Measurements from ENCODE around the gene CFAP92.

DNA sequence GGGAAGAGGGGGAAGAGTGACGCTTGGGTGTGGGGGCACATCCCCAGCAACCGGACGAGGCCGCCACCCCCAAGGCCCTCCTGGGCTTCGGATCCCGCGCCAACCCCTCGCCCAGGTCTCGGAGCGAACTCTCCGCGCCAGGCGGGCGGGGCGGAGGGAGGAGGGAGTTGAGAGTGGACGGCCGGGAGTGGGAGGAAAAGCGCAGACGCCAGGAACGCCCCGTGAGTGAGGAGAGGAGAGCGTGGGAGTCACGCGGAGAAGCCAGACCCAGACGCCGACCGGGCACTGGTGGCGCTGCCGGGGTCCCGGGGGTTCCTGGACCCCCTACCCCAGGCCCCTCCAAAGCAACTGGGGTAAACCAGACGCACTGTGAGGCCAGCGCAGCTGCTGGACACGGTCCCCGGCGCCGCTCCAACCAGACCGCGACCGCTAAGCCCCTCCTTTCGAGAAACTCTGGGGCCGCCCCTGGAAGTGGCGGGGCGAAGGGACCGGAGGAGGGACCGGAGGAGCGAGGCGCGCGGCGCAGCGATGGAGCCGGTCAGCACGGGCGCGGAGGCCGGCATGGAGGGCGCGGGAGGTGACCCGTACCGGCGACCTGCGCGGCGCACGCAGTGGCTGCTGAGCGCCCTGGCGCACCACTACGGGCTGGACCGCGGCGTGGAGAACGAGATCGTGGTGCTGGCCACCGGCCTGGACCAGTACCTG, 7.4 kb upstream of the CFAP92 start, which contains the start of gene EFCC1:
- TF ChIP-seq ZNF639 (tag by site-specific recombination; IDR thresholded peaks at IDR 0.05) (no peak), ZNF768 (tag by site-specific recombination; IDR thresholded peaks at IDR 0.05) (no peak), BCL11A (tag by site-specific recombination; IDR thresholded peaks at IDR 0.05; ENCODE audit: low read depth) (no peak), TCF7L2 (IDR thresholded peaks at IDR 0.05; ENCODE audit: borderline replicate concordance, low read depth, low read length) (no peak), ZNF133 (tag by site-specific recombination; IDR thresholded peaks at IDR 0.05) (no peak), ZSCAN30 (tag by site-specific recombination; IDR thresholded peaks at IDR 0.05) (no peak), ZBTB7A (tag by site-specific recombination; IDR thresholded peaks at IDR 0.05; ENCODE audit: low read depth) (no peak), SALL2 (tag by site-specific recombination; IDR thresholded peaks at IDR 0.05; ENCODE audit: borderline replicate concordance) (no peak), KLF17 (tag by site-specific recombination; IDR thresholded peaks at IDR 0.05) (no peak), ZBTB48 (tag by site-specific recombination; IDR thresholded peaks at IDR 0.05) (no peak), SP2 (tag by site-specific recombination; IDR thresholded peaks at IDR 0.05) (peak; percentile 74)
- TF ChIP-seq, protein P1, sequence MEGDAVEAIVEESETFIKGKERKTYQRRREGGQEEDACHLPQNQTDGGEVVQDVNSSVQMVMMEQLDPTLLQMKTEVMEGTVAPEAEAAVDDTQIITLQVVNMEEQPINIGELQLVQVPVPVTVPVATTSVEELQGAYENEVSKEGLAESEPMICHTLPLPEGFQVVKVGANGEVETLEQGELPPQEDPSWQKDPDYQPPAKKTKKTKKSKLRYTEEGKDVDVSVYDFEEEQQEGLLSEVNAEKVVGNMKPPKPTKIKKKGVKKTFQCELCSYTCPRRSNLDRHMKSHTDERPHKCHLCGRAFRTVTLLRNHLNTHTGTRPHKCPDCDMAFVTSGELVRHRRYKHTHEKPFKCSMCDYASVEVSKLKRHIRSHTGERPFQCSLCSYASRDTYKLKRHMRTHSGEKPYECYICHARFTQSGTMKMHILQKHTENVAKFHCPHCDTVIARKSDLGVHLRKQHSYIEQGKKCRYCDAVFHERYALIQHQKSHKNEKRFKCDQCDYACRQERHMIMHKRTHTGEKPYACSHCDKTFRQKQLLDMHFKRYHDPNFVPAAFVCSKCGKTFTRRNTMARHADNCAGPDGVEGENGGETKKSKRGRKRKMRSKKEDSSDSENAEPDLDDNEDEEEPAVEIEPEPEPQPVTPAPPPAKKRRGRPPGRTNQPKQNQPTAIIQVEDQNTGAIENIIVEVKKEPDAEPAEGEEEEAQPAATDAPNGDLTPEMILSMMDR (tag by site-specific recombination; IDR thresholded peaks at IDR 0.05): no peak
- TF ChIP-seq, protein P2, sequence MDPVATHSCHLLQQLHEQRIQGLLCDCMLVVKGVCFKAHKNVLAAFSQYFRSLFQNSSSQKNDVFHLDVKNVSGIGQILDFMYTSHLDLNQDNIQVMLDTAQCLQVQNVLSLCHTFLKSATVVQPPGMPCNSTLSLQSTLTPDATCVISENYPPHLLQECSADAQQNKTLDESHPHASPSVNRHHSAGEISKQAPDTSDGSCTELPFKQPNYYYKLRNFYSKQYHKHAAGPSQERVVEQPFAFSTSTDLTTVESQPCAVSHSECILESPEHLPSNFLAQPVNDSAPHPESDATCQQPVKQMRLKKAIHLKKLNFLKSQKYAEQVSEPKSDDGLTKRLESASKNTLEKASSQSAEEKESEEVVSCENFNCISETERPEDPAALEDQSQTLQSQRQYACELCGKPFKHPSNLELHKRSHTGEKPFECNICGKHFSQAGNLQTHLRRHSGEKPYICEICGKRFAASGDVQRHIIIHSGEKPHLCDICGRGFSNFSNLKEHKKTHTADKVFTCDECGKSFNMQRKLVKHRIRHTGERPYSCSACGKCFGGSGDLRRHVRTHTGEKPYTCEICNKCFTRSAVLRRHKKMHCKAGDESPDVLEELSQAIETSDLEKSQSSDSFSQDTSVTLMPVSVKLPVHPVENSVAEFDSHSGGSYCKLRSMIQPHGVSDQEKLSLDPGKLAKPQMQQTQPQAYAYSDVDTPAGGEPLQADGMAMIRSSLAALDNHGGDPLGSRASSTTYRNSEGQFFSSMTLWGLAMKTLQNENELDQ (tag by site-specific recombination; IDR thresholded peaks at IDR 0.05; ENCODE audit: low read depth): no peak
